Activated CD8-positive, alpha-beta T cell treated with anti-CD3 and anti-CD28 coated beads for 36 hours (primary cell): Measurements from ENCODE around the gene MARS1. TPM values are rescaled to one million over a fixed set of nuclear protein-coding genes. Genes with fewer than 3 reads are reported as not detected.

Experiments used
- ATAC-seq: fragments of 200-7000 bp; cut with Tn5 transposase; one replicate; pipeline ENCODE4 v1.10.0; 2021; ENCODE audit warnings: mild to moderate bottlenecking, moderate library complexity
- CTCF ChIA-PET: fragments of 350-600 bp; sonication (Branson Sonifier 250); formaldehyde crosslinking; loops from one replicate; lab custom pipeline; 2021; ENCODE audit warnings: antibody characterized with exemption; lab: Charles Lee
- POLR2A ChIA-PET: fragments of 350-600 bp; sonication (Branson Sonifier 250); formaldehyde crosslinking; loops from one replicate; lab custom pipeline; 2021; ENCODE audit warnings: antibody characterized with exemption; lab: Charles Lee
- DNase-seq: peaks from one replicate; pipeline ENCODE4 v3.0.0-alpha.2; 2020
- H3K27ac Mint-ChIP-seq: one replicate; pipeline ENCODE4 v1.8.0; 2021; ENCODE audit warnings: mild to moderate bottlenecking, mixed read lengths
- H3K27me3 Mint-ChIP-seq: one replicate; pipeline ENCODE4 v1.8.0; 2021; ENCODE audit warnings: mixed read lengths
- H3K36me3 Mint-ChIP-seq: one replicate; pipeline ENCODE4 v1.8.0; 2021; ENCODE audit warnings: low read depth, mixed read lengths
- H3K4me1 Mint-ChIP-seq: one replicate; pipeline ENCODE4 v1.8.0; 2021; ENCODE audit warnings: low read depth, mixed read lengths
- H3K4me3 Mint-ChIP-seq: one replicate; pipeline ENCODE4 v1.8.0; 2021; ENCODE audit warnings: mild to moderate bottlenecking, moderate library complexity, mixed read lengths
- H3K9me3 Mint-ChIP-seq: one replicate; pipeline ENCODE4 v1.8.0; 2021; ENCODE audit warnings: mixed read lengths
- CTCF ChIP-seq: fragments of 200-600 bp; IDR thresholded peaks from one replicate; pipeline ENCODE4 v1.8.0; 2022; ENCODE audit warnings: antibody characterized with exemption, mild to moderate bottlenecking
- intact Hi-C: fragments of 100-400 bp; cut with micrococcal nuclease; formaldehyde crosslinking; loops from one replicate; pipeline ENCODE4 v1.10.0; 2022
- total RNA-seq, 2 experiments: library from RNA; stranded (reverse); gene quantifications; one replicate each; pipeline ENCODE4 v1.2.3, GENCODE V29; 2021

Gene MARS1
- total RNA-seq, 2 experiments from 2014 or later = 343 to 345 TPM

DNA sequence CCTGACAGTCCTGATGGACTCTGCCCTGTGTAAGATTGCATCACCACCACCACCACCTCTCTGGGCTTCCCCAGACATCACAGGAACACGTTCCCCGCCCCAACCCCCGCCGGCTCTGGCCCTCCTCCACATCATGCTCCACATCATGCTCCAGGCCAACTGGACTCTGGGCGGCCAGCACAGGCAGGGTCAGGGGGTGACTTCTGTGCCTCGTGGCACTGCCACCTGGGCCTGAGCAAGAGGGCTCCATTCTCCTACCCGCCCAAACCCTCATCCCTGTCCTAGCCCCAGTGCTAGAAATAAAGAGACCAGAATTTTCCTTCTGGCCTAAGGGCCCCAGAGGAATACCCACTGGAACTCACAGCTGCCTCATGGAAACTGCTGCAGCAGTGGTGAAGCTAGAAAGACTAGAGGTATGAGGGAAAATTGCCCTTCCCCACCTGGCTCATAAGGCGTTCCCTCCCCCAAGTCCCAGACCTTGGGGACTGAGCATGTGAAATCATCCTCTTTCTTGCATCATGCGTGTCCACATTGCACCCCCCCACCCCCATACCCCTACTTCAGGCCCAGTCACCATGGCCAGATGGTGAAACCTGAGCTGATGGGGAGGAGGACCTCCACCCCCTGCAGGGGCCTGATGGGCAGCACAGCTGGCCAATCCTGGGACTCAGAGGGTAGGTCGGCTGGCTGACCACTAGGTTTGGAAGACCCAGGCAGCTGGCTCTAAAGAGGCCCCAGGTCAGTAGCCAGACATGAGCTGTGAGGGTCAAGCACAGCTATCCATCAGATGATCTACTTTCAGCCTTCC, 33.1 kb upstream of the MARS1 start, which contains the start of gene INHBE:
Gene INHBE, plus strand, starts transcription at position 742 of the 808 bp plus-strand sequence. CDS start 230 bp downstream, outside the sequence.
- H3K4me1 Mint-ChIP-seq = peaks cover 39% of the 10 kb centered on the region

DNA sequence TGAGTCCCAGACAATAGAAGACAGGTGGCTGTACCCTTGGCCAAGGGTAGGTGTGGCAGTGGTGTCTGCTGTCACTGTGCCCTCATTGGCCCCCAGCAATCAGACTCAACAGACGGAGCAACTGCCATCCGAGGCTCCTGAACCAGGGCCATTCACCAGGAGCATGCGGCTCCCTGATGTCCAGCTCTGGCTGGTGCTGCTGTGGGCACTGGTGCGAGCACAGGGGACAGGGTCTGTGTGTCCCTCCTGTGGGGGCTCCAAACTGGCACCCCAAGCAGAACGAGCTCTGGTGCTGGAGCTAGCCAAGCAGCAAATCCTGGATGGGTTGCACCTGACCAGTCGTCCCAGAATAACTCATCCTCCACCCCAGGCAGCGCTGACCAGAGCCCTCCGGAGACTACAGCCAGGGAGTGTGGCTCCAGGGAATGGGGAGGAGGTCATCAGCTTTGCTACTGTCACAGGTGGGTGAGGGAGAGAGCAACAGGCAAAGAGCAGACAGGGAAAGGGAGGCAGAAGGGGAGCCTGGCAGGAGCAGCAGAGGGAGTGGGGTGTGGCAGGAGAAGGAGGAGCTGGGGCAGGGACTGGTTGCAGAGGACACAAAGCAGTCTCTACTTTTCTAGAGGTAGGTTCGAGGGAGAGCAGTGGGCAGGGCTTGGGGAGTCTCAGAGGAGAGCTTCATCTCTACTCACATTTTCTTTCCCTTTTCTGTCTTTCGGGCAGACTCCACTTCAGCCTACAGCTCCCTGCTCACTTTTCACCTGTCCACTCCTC, 32.3 kb upstream of the MARS1 start:
- CTCF ChIA-PET = interaction anchor here (0.6 to 7.1 kb wide), 52 partner anchors 9 to 240 kb away, joined by 3 to 118 read pairs (median 4); partner anchors contain the start of genes INHBC, MARS1 and SHMT2
- H3K4me3 Mint-ChIP-seq = peak overlapping the region; percentile 81

More for the DNA sequence above, 33.1 kb upstream of the MARS1 start, which contains the start of gene INHBE:
- DNase-seq (peak; percentile 64), ATAC-seq (no peak)
- POLR2A ChIA-PET = interaction anchor here (1.5 kb wide), 1 partner anchor 26 kb away, joined by 7 read pairs; no protein-coding TSS in a partner anchor
- H3K4me3 Mint-ChIP-seq = peak within 1 kb of the TSS; percentile 81
- CTCF ChIA-PET = interaction anchor here (0.8 to 7.1 kb wide), 39 partner anchors 9 to 241 kb away, joined by 3 to 118 read pairs (median 5); partner anchors contain the start of genes INHBC and MARS1
- H3K36me3 Mint-ChIP-seq = no peaks in the 10 kb centered on the region
- H3K9me3 Mint-ChIP-seq = no peaks in the 10 kb centered on the region
- intact Hi-C loops = loop anchor here (5.0 to 10.0 kb wide), 2 partner anchors 150 to 192 kb away; no protein-coding TSS in a partner anchor
- H3K27me3 Mint-ChIP-seq = no peaks in the 10 kb centered on the region
- no peak for TF ChIP-seq CTCF
- peak within 1 kb of the TSS; percentile 84 for H3K27ac Mint-ChIP-seq

GRCh38 chr12:57456145-57456700, 31.6 kb upstream of the MARS1 start:
- ATAC-seq (peak; percentile 25), DNase-seq (peak; percentile 74)
- H3K4me1 Mint-ChIP-seq = peaks cover 48% of the 10 kb centered on the region
- TF ChIP-seq CTCF = peak; percentile 68
- POLR2A ChIA-PET = interaction anchor here (0.9 to 1.5 kb wide), 4 partner anchors 20 to 26 kb away, joined by 3 to 7 read pairs (median 4); no protein-coding TSS in a partner anchor
- H3K27me3 Mint-ChIP-seq = peaks cover 4% of the 10 kb centered on the region
- no peaks in the 10 kb centered on the region for H3K9me3 Mint-ChIP-seq
- CTCF ChIA-PET = interaction anchor here (0.6 to 7.1 kb wide), 47 partner anchors 8 to 227 kb away, joined by 3 to 118 read pairs (median 4); partner anchors contain the start of genes INHBC, MARS1 and SHMT2
- H3K36me3 Mint-ChIP-seq = no peaks in the 10 kb centered on the region
- H3K27ac Mint-ChIP-seq = peak overlapping the region; percentile 75
- intact Hi-C loops = loop anchor here (5.0 to 10.0 kb wide), 2 partner anchors 151 to 194 kb away; no protein-coding TSS in a partner anchor
- peak overlapping the region; percentile 81 for H3K4me3 Mint-ChIP-seq

More for the DNA sequence above, 32.3 kb upstream of the MARS1 start:
- DNase-seq (no peak), ATAC-seq (no peak)
- peaks cover 4% of the 10 kb centered on the region for H3K27me3 Mint-ChIP-seq
- intact Hi-C loops = loop anchor here (5.0 to 10.0 kb wide), 2 partner anchors 151 to 193 kb away; no protein-coding TSS in a partner anchor
- no peak for TF ChIP-seq CTCF
- POLR2A ChIA-PET = interaction anchor here (0.9 to 1.5 kb wide), 4 partner anchors 20 to 25 kb away, joined by 3 to 7 read pairs (median 4); no protein-coding TSS in a partner anchor
- no peaks in the 10 kb centered on the region for H3K36me3 Mint-ChIP-seq
- H3K27ac Mint-ChIP-seq = peak overlapping the region; percentile 84
- H3K9me3 Mint-ChIP-seq = no peaks in the 10 kb centered on the region
- peaks cover 45% of the 10 kb centered on the region for H3K4me1 Mint-ChIP-seq

DNA sequence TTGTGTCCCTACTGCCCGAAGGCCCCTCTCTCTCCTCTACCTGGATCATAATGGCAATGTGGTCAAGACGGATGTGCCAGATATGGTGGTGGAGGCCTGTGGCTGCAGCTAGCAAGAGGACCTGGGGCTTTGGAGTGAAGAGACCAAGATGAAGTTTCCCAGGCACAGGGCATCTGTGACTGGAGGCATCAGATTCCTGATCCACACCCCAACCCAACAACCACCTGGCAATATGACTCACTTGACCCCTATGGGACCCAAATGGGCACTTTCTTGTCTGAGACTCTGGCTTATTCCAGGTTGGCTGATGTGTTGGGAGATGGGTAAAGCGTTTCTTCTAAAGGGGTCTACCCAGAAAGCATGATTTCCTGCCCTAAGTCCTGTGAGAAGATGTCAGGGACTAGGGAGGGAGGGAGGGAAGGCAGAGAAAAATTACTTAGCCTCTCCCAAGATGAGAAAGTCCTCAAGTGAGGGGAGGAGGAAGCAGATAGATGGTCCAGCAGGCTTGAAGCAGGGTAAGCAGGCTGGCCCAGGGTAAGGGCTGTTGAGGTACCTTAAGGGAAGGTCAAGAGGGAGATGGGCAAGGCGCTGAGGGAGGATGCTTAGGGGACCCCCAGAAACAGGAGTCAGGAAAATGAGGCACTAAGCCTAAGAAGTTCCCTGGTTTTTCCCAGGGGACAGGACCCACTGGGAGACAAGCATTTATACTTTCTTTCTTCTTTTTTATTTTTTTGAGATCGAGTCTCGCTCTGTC, 31.0 kb upstream of the MARS1 start:
- Mint-ChIP-seq H3K4me3 (no peak overlapping the region), H3K27ac (no peak overlapping the region), H3K36me3 (no peaks in the 10 kb centered on the region), H3K4me1 (peaks cover 51% of the 10 kb centered on the region), H3K9me3 (no peaks in the 10 kb centered on the region), H3K27me3 (peaks cover 4% of the 10 kb centered on the region)
- ATAC-seq (no peak), DNase-seq (no peak)
- TF ChIP-seq CTCF = no peak
- CTCF ChIA-PET = interaction anchor here (1.0 to 7.1 kb wide), 22 partner anchors 11 to 228 kb away, joined by 3 to 152 read pairs (median 6); partner anchors contain the start of genes ARHGAP9, B4GALNT1, INHBC and SHMT2
- POLR2A ChIA-PET = interaction anchor here (0.7 to 1.4 kb wide), 3 partner anchors 19 to 27 kb away, joined by 3 to 4 read pairs (median 3); no protein-coding TSS in a partner anchor
- intact Hi-C loops = loop anchor here (5.0 to 10.0 kb wide), 2 partner anchors 152 to 195 kb away; no protein-coding TSS in a partner anchor
